SK-N-SH (cell line): Measurements from ENCODE around the gene AK2.

Experiments used
- RFX5 ChIP-seq: IDR thresholded peaks from 2 replicates; pipeline ENCODE4 v1.6.1; 2012; ENCODE audit warnings: mild to moderate bottlenecking, improper control_type of control experiment, low read length
- TAF1 ChIP-seq: IDR thresholded peaks from 2 replicates; pipeline ENCODE4 v1.6.1; 2012; ENCODE audit warnings: low read depth, mild to moderate bottlenecking, low read length, moderate library complexity, borderline replicate concordance
- TCF12 ChIP-seq: IDR thresholded peaks from 2 replicates; pipeline ENCODE4 v1.4.0; 2012
- TF ChIP-seq, protein P1 (sequence below): IDR thresholded peaks from 2 replicates; pipeline ENCODE4 v1.6.1; 2012; ENCODE audit warnings: mild to moderate bottlenecking, low read depth, low read length, moderate library complexity
- TF ChIP-seq, protein P2 (sequence below): IDR thresholded peaks from 2 replicates; pipeline ENCODE4 v1.4.0; 2012; ENCODE audit warnings: low read depth
- TF ChIP-seq, protein P3 (sequence below): IDR thresholded peaks from 2 replicates; pipeline ENCODE4 v1.4.0; 2012; ENCODE audit warnings: low read depth, borderline replicate concordance
- TF ChIP-seq, protein P4 (sequence below): fragments of 200-600 bp; sonication (generic); IDR thresholded peaks from 2 replicates; pipeline ENCODE4 v1.6.1; 2017; ENCODE audit warnings: antibody characterized with exemption, mild to moderate bottlenecking, moderate library complexity

- no peak for TF ChIP-seq TAF1
- TF ChIP-seq, protein P1, sequence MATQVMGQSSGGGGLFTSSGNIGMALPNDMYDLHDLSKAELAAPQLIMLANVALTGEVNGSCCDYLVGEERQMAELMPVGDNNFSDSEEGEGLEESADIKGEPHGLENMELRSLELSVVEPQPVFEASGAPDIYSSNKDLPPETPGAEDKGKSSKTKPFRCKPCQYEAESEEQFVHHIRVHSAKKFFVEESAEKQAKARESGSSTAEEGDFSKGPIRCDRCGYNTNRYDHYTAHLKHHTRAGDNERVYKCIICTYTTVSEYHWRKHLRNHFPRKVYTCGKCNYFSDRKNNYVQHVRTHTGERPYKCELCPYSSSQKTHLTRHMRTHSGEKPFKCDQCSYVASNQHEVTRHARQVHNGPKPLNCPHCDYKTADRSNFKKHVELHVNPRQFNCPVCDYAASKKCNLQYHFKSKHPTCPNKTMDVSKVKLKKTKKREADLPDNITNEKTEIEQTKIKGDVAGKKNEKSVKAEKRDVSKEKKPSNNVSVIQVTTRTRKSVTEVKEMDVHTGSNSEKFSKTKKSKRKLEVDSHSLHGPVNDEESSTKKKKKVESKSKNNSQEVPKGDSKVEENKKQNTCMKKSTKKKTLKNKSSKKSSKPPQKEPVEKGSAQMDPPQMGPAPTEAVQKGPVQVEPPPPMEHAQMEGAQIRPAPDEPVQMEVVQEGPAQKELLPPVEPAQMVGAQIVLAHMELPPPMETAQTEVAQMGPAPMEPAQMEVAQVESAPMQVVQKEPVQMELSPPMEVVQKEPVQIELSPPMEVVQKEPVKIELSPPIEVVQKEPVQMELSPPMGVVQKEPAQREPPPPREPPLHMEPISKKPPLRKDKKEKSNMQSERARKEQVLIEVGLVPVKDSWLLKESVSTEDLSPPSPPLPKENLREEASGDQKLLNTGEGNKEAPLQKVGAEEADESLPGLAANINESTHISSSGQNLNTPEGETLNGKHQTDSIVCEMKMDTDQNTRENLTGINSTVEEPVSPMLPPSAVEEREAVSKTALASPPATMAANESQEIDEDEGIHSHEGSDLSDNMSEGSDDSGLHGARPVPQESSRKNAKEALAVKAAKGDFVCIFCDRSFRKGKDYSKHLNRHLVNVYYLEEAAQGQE = no peak
- no peak for TF ChIP-seq TCF12
- TF ChIP-seq RFX5 = no peak
- TF ChIP-seq, protein P2, sequence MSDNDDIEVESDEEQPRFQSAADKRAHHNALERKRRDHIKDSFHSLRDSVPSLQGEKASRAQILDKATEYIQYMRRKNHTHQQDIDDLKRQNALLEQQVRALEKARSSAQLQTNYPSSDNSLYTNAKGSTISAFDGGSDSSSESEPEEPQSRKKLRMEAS = no peak
- TF ChIP-seq, protein P3, sequence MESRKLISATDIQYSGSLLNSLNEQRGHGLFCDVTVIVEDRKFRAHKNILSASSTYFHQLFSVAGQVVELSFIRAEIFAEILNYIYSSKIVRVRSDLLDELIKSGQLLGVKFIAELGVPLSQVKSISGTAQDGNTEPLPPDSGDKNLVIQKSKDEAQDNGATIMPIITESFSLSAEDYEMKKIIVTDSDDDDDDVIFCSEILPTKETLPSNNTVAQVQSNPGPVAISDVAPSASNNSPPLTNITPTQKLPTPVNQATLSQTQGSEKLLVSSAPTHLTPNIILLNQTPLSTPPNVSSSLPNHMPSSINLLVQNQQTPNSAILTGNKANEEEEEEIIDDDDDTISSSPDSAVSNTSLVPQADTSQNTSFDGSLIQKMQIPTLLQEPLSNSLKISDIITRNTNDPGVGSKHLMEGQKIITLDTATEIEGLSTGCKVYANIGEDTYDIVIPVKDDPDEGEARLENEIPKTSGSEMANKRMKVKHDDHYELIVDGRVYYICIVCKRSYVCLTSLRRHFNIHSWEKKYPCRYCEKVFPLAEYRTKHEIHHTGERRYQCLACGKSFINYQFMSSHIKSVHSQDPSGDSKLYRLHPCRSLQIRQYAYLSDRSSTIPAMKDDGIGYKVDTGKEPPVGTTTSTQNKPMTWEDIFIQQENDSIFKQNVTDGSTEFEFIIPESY = no peak
- TF ChIP-seq, protein P4, sequence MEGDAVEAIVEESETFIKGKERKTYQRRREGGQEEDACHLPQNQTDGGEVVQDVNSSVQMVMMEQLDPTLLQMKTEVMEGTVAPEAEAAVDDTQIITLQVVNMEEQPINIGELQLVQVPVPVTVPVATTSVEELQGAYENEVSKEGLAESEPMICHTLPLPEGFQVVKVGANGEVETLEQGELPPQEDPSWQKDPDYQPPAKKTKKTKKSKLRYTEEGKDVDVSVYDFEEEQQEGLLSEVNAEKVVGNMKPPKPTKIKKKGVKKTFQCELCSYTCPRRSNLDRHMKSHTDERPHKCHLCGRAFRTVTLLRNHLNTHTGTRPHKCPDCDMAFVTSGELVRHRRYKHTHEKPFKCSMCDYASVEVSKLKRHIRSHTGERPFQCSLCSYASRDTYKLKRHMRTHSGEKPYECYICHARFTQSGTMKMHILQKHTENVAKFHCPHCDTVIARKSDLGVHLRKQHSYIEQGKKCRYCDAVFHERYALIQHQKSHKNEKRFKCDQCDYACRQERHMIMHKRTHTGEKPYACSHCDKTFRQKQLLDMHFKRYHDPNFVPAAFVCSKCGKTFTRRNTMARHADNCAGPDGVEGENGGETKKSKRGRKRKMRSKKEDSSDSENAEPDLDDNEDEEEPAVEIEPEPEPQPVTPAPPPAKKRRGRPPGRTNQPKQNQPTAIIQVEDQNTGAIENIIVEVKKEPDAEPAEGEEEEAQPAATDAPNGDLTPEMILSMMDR = peak; percentile 32; the same call in 1 of the 2 replicates
These were observed 35.4 kb downstream of the AK2 start for GRCh38 chr1:33001282-33001681.
